NOMO-1 treated with DMSO at 0.1 percent for 48 hours (cell line): ENCODE data around the gene MGST1.

ENCODE experiments used
- DNase-seq: peaks from one replicate; lab custom pipeline; 2025; ENCODE audit not compliant: unreplicated experiment; lab: John Stamatoyannopoulos, UW

The MGST1 gene, protein sequence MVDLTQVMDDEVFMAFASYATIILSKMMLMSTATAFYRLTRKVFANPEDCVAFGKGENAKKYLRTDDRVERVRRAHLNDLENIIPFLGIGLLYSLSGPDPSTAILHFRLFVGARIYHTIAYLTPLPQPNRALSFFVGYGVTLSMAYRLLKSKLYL

DNA sequence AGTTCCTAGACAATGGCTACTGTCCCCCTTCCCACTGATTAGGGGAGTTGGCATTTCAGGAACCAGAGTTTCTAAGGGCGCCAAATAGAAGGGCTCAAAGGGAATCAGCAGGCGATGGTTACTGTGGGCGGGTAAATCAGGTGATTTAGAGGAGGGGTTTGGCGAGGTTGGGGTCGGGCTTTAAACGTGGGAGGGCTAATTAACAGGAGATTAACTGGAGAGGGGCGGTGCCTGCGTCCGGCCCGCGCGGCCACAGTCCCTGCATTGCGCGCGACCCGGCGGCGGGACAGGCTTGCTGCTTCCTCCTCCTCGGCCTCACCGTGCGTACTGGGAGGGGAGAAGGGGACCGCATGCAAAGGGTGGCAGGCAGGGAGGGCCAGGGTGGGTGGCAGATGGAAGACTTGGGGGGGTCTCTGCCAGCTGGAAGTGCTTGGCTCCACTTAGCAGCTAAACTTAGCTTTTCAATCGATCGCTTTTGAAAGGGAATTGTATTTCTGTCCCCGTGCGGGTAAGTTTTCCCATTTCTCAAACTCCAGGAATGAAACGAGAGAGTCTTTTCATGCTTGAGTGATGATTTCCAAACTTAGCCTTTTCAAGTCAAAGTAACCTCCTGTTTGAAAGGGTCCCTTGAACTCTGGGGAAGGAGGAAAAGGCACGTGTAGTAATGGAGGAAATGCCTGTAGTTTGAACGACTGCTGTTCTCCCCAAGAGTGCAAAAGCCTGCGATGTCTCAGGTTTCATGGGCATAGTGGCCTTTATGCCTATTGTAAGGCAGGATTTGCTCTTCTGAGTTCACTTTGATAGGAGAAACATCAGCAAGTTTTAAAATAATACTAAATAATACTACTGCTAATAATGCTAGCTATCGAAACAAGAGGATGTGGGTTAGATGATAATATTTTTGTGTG is at the start of gene MGST1:
MGST1 (plus strand) TSS at position 255 of the 908 bp plus-strand sequence. CDS start 6,608 bp downstream, outside the sequence.
- DNase-seq, result peak; percentile 82

DNA sequence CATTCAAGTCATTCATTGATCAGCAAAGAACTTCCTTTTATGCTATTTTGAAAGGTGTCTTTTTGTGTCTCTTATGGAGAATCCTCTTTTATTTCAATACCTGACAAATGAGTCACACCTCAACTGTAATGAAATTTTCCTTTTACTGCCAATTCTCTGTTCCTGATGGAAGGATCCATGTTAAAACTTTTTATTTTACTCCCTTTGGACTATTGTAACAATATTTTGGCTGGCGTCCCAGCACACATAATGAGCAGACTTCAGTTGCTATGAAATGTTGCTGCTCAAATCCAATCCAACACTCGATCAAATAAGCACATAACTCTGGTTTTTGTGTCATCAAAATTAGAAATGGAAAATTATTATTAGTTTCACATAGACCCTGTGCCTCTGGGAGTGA is 48.0 kb upstream of the MGST1 start:
- DNase-seq, result no peak

DNA sequence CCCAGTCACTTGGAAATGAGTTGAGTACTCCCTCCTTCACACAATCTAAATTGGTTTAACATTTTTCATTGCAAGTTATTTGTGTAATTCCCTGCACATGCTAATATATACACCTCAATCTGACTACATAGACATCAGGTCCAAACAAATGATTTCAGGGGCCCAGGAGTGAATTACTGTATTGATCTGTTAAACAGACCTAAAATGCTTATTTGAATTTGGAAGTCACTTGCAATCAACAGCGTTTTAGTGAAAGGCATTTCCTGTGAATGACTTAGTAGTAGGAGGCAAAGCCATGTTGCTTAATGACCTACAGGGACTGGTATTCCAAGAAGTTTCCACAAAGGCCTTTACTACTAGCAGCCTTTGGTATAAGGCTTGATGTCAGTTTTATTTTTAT is 47.3 kb upstream of the MGST1 start:
- DNase-seq, result no peak

DNA sequence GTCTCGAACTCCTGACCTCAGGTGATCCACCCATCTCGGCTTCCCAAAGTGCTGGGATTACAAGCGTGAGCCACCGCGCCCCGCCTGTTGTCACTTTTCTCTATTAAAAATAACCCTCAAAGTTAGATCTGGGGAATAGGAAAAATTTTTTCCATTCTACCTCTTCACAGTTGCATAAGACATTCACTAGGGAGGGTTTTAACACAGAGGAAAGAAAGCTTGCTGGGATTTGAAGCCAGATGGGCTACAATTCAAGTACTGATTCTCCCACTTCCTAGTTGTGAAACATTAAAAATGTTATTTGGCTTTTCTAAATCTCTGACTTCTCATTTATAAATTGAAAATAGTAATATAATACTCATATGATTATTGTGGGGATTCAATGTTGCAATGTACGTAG is 46.7 kb upstream of the MGST1 start:
- no peak for DNase-seq

DNA sequence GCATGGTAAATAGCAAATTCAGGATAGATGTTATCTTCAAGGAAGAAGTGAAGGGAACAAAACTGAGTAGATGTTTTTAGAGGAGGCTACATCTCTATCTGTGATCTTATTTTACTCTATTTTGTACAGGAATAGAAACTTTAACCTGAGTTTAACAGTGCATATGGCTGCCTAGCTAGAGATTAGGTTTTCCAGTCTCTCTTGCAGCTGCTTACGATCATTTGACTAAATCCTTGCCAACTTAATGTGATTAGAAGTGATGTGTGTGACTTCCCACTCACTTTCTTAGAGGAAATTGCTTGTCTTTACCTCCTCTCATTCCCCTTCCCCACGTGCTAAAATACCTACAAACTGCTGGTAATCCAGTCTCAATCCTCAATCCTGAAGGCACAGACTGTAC is 43.5 kb upstream of the MGST1 start:
- no peak for DNase-seq

DNA sequence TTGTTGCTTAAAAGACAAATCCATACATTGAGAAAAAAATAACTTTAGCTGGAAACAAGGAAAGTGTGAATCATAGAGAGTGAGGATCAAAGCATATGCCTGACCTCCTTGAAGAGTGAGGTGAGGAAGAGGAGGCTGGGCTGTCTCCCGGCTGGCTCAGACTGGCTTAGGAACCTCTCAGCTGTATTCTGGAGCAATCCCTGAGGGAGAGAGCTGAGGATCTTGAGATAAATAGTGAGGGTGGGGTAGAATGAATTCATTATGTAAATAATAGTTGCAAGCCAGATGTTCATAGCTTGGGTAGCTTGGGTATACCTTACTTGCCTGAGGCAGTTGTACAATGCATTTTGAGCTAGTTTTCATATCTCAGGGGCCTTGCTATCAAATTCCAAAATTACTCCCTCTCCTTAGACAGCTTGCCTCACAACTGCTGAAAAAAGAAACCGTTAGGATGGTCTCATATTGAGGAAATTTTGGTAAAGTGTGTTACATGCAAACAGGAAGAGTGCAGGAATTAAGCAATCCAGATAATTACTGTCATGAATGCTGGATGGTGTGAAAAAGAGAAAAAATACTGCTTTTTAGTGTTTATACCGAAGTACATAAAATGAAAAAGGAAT is 39.5 kb upstream of the MGST1 start:
- peak; percentile 37 for DNase-seq

DNA sequence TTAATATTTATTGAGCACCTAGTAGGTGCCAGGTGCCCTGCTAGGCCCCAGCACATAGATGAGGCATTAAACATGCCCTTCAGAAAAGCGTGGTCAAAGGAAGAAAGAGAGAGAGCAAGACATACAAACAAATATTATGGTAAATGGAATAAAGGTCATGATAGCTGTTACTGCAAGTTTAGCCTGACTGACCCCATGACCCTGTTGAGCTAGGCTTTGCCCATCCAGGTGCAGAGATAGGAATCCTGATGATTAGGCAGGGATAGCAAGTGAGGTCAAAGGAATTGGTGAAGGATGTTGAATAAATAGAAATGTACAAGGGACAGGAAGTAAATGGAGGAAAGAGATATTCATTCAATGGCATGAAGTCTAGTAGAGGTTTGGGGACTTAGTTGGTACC is 36.5 kb upstream of the MGST1 start:
- no peak for DNase-seq

DNA sequence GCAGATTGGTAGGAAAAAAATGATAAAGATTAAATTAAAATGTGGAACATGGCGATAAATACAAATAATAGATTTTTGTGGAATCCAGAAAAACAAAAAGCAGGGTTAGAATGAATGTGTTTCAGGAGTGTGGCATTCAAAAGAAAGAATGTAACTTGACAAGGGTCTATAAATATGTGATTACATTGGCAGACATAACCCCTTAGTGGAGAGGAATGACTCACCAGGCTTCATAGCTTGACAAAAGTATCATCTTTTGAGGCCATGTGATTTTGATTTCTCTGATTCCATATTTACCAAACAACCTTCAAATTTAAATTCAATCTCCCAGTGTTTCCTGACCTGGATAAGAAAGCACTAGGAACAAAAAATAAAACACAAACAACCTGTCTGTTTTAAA is 24.4 kb upstream of the MGST1 start:
- DNase-seq, result no peak

DNA sequence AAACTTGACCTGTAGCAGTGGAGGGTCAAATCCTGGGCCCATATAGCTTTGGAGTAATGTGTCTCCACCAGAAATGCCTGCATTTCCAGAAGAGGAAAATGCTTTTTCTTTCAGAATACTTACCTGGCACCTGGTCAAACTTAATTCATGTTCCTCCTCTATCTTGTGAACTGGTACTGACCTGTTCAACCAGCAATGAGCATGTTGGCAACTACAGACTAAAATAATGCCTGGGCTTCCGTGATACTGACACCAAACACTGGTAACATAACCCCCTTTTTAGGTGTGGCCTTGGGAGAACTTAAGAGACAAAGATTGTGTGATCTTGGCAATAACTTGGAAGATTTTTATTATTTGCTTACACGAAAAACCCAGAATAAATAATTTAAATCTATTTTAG is 23.8 kb upstream of the MGST1 start:
- DNase-seq, result no peak

DNA sequence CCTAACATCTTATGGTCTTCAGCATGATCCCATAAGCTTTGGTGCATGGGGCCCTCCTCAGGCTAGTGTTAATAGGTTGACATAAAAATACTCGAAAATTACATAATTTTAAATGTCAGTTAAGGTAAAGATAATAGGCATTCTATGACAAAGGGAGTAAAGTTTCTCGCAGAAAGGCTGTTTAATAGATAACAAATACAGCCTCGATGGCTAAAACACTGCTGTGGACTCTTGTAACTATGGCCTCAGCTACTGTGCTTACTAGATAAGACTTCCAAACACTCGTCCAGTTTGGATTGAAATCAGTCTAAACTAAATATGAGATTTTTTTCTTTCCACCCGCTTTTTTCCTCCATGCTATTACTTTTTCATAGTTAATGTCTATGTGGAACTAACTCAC is 23.2 kb upstream of the MGST1 start:
- DNase-seq, result no peak

DNA sequence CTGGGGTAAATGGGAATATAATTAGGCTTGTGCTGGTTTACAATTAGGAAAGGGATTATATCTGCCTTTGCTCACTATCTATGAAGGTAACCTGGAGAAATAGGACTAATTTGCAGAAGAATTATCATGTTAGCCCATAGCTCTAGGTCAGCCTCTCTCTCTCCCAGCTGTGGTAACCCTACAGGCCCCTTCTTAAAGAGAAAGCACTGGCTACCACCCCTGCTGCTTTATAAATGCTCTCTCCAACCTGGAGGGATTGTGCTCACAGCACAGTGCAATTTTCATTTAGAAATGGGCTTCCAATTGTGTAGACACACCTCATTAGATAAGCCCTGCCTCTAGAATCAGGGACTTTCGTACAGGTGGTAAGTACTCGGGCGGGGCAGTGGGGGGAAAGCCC is 22.7 kb upstream of the MGST1 start:
- DNase-seq, result no peak

DNA sequence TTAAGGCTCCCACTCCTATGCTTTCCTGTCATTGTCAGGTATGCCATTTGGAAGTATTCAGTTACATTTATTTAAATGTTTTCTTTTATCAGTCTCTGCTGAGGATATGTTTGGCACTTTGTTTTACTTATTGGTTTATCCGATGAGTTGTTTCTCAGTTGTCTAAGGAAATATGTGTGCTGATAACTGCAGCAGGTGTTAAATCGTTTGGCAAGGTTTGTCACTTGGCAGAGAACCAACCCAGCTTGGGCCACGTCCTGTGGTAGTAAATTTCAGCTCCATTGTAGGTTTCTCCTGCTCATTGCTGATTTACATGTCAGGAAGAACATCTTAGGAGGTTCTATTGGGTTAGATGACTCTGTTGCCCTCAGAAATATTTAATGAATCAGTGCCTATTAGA is 22.0 kb upstream of the MGST1 start:
- DNase-seq, result no peak

DNA sequence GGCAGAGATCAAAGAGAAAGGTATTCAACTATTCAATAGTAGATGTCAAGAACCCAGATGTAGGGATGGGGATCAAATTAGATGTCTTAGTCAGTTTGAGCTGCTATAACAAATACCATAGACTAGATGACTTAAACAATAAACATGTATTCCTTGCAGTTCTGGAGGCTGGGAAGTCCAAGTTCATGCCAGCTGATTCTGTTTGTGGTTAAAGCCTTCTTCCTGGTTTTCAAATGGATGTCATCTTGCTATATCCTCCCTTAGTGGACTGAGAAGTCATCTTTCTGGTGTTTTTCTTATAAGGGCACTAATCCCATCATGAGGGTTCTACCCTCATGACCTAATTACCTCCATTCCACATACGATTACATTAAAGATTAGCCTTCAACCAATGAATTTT is 19.5 kb upstream of the MGST1 start:
- DNase-seq, result no peak

DNA sequence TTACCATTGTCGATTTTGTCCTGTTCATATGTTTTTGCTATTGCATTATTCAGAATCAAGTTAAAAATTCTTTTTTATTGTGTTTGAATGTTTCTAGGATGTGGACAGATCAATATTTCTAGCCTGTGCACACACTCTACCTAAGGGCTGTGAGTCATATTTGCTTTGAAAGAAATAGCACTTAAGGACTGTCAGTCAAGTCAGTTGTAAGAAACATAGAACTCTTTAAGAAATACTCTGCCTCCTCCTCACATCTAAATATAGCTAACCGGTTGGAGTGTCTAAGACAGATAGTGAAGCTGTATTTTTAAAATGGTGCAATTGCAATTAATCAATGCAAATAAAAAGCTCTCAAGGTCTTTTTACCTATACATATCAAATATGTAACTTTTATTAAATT is 17.9 kb upstream of the MGST1 start:
- DNase-seq, result no peak

DNA sequence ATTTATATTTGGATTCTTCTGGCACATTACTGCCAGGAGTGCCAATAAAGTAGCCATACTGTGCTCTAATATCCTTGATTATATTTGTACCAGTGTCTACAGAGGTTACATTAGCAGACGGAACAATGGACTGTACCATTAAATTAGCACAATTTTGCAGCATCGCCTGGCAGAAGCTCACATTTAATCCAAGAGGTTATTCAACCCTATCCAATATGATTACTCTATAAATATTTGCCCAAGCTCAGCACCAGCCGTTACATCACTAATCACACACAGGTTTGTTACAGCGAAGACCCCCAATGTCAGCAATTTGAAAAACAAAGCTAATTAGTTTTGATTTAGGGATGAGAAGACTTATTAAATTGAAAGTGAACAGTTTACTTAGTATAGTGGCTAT is 16.9 kb upstream of the MGST1 start:
- no peak for DNase-seq

DNA sequence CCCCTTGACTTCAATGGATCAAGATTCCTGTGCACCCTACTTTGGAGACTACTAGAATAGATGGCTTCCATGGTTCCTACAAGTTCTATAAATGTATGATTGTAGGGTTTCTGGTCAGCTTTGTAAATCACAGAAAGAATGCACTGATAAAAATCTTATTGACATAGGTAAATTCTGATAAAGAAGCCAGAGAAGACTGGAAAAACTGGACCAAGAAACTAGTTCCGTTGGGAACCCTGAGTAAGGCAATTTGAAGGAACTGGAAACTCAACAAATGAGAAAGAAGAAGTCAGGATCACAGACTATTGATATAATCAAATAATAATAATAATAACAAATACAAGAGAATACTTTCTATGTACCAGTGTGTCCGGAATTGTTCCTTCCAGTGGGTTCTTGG is 15.4 kb upstream of the MGST1 start:
- no peak for DNase-seq

DNA sequence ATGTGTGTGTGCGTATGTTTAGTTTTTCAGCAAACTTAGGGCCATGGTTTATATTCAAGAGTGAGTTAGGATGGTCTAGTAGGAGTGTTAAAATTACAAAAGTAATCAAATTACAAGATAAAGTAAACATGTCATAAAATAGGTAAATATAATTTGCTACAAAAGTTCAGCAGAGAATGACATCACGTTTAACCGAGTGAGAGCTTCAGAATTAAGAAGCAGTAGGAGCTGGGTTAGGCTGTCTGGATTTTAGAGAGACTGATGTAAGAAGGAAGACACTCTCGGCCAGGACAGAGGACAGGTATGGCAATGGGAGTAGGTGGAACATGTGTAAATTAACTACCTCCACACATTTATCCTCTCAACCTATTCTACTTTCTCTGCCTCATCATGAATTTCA is 11.6 kb upstream of the MGST1 start:
- no peak for DNase-seq

DNA sequence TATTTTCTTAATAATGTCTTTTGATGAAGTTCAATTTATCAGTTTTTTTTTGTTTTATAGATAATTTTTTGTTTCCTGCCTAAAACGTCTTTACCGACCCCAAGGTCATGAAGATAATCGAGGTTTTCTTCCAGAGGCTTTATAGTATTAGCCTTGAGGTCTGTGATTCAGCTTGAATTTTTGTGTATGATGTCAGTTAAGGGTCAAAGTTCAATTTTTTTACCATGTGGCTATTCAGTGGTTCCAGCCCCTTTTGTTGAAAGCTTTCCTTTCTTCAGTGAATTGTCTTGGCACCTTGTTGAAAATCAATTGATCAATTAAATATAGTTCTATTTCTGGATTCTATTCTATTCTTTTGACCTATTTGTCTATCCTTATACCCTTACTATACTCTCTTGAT is 3.2 kb upstream of the MGST1 start:
- no peak for DNase-seq

DNA sequence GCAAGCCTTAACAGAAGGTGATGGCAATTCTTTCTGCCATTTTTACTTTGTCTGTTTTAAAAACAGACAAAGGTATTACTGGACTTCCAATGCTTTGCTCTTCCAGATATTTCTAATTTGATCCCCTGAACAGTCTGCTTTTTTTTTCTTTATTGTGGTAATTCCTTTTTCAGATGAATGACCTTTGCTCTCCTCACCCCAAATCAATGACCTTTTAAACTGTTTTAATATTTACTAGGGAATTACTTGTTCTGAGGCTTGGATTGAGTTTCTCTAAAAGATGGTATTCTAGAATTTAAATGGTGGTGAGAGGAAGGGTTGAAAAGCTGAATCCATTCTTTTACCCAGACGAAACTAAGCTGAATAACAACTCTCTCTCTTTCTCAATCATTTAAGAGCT is 2.3 kb upstream of the MGST1 start:
- no peak for DNase-seq

DNA sequence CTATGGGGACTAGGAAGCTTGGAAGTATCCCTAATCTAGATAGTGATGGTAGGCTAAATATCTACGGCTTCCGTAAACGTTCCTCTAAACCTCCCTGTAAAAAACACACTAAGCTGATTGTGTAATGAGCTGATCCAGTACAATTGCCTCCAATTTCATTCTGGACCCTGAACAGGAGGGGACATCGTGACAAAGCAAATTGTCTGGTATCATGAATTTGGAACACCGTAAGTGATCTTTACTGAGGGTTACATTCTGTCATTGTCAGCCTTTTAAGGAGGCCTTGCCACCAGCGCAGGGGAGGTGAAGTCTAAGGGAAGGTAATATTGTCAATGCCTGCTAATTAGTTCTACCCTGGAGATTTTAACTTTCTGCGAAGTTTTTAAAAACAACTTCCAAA is 487 bp upstream of the MGST1 start:
- peak; percentile 32 for DNase-seq

DNA sequence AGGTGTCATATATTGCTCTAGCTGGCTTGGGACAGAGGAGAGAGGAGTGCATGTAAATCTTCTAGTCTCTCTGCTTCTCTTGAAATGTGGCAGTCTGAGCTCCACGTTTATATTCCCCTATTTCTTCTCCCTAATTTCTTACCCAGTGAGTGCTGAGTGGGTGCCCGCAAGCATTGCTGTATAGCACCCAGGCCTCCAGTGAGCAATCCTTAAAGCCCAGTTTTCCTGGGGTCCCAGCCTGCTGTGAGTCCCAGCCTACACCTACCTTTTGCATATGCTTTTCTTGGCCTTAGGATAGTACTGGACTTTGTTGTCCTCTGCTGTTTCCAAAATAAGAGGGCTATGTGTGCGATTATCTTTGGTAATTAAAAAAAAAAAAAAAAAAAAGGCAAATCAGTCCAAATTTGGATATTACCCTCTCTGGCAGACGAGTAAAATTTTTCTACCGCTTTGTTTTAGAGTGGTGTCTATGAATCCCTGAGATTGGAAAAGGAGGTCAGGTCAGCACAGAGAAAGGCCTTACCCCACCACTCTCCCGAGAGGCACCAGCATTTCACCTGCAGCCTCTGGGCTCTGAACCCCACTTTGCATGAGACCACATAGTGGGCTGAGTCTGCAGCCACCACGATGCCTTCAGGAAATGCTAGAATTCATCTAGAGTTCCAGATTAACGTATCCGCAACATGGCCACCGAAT is 1.1 kb downstream of the MGST1 start:
- no peak for DNase-seq

DNA sequence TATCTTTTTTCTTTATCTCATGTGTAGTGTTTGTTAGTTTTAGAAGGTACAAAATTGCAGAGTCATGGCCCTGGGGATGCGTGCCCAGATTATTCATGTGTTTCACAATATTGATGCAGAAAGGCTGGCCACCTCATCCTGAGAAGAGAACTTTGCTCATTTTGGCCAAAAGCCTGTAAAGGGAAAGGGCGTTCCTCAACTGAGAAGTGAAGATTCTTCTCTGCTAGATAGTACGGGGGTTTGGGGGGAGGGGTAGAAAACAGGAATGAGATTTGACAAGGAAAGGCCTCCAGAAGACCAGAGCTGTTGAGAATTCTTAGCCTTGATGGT is 1.7 kb downstream of the MGST1 start:
- DNase-seq, result peak; percentile 86
